CD4-positive, alpha-beta T cell treated with Interleukin-17A for 1 hour (primary cell): ENCODE data around the gene MCU.
"Not testable (repeated sequence)": the region's sequence is repeated elsewhere in the genome, so short reads cannot be mapped to it uniquely, and the experiment has no call there.

Source experiments
- DNase-seq: peaks from one replicate; pipeline ENCODE4 v3.0.0-alpha.2; 2020

MCU gene

DNA sequence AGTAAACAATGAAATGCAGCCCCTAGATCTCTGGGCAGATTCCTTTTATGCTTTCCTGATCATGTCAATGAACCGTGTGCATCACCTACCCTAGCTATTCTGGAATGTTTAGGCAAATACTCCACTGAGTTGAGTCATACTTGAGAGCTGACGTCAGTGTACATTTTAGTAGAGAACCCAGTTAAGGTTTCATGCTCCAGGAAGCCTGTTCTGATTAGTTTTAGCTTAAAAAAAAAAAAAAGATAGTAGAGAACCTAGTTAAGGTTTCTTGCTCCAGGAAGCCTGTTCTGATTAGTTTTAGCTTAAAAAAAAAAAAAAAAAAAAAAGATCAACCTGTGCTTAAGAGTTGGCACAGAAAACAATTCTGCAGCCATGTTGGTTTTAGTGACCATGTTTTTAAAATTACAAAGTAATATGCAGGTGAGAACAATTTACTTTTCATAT, 3.7 kb upstream of the MCU start:
- DNase-seq, result no peak

- DNase-seq, result no peak
Observed at GRCh38 chr10:72689660-72690059, 2.3 kb upstream of the MCU start.

GRCh38 chr10:72690071-72690755, 1.7 kb upstream of the MCU start:
- no peak for DNase-seq

- DNase-seq, result no peak
Observed at GRCh38 chr10:72691470-72691862, 477 bp upstream of the MCU start.

GRCh38 chr10:72692744-72692993, 726 bp downstream of the MCU start:
- DNase-seq, result no peak

- DNase-seq, result peak; percentile 41
Observed at GRCh38 chr10:72692994-72693781, 1.2 kb downstream of the MCU start.

DNA sequence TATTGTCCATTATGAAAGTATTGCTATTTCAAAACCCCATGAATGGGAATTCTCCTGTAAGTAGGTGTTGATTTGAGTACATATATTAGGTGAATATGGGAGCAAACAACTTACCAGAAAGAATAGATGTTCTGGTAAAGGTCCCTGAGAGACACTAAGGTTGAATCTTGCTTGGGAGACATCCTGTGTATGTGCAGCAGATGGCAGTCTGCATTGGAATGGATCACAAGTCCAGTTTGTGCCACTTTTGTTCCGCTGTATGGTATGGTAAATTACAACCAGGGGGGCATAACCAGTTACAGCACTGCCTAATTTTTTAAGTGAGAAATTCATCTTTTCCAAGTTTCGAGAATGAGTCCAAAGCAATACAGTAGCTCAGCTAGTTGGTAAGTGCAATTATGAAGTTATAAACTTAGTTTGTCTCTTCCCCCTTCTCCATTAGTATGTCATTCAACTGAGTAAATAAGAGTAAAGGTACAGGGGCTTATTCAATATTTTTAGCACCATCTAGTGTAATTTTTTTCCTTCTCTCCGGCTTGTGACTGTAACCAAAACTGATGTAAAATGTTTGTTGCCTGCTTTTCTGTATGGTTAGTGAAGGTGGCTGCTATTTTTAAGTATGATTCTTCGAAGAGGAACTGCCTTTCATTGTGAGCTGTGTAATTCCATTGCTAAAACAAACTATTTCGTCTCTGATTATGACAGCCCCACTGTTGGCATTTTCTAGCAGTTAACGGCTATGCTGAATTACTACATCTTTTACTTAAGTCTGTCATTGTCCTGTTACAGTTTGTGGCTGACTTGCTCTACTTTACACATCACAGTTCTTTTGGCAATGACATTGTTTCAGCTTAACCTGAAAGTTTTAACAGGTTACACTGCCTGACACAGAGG, 2.8 kb downstream of the MCU start:
- DNase-seq, result peak; percentile 9

DNA sequence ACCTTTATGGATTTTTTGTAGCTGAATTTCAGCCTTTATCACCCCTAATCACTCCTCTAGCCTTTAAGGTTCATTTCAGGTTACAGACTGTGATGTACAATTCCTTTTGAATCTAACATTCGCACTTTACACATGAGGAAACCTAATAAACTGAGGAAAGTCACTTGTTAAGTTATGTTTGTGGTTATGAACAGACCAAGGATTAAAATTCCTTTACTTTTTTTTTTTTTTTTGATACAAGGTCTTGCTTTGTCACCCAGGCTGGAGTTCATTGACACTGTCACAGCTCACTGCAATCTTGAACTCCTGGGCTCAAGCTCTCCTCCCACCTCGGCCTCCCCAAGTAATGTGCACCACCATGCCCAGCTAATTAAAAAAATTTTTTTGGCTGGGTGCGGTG, 3.6 kb downstream of the MCU start:
- DNase-seq, result no peak

DNA sequence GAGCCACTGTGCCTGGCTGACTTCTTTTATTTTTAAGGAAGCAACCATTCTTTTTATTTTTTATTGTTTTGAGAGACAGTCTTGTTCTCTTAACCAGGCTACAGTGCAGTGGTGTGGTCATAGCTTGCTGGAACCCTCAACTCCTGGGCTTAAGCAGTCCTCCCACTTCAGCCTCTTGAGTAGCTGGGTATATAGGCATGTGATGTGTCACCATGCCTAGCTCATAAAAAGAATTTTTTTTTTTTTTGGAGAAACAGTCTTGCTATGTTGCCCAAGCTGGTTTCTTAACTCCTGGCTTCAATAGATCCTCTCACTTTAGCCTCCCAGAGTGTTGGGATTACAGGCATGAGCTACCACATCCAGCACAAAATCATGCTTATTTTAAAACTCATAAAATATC, 5.8 kb downstream of the MCU start:
- DNase-seq, result no peak

DNA sequence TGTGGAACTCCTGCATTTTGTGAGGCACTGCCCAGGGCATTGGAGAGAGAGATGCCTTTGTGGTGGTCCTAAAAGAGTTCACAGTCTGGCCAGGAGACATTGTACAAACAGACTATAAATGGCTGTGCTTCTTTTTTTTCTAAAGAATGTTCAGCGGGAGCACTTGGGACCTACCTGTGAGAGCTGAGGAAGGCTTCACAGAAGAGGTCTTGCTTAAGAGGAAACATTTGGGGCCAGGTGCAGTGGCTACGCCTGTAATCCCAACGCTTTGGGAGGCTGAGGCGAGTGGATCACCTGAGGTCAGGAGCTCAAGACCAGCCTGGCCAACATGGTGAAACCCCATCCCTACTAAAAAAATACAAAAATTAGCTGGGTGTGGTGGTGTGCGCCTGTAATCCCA, 10.5 kb downstream of the MCU start:
- not testable (repeated sequence) for DNase-seq

DNA sequence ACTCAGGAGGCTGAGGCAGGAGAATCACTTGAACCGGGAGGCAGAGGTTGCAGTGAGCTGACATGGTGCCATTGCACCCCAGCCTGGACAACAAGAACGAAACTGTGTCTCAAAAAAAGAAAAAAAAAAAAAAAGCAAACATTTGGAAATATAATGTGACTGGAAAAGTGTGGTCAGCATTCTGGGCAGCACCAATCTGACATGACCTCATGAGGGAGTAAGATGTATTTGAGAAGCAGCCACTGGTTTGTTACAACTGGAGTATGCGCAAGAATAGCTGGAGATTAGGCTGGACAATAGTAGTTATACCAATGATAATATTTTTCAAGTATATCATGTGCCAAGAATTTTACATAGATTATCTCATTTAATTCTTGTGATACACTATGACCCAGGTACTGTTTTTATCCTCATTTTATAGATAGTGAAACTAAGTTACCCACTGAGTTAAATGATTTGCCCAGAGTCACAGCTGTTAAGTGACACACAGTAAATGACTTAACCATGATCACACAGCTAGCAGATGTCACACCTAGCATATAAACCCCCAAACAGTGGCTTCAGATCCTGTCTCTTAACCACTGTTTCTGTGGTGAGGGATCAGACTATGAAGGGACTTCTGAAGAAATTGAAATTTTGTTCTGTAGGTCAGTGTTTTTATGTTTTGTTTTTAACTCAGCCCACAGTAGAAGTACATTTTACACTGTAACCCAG, 11.1 kb downstream of the MCU start:
- no peak for DNase-seq

GRCh38 chr10:72704117-72704516, 12.2 kb downstream of the MCU start:
- no peak for DNase-seq

DNA sequence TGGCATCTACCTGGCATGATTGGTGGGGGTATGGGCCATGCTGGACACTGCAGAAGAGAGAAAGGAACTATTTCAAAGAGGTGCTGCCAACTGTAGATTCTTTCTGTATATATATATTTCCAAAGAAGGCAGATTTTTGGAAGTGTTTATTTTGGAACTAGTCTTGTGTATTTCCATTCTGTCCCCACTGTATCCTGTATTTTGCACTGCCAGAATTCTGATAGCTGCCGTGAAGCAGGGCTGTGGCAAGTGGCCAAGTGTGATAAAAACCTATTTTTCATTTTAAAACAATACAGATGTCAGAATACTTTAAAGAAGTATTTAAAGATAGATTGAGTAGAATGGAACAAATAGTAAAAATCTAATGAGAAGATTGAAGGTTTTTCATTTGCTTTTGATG, 17.1 kb downstream of the MCU start:
- DNase-seq, result no peak

DNA sequence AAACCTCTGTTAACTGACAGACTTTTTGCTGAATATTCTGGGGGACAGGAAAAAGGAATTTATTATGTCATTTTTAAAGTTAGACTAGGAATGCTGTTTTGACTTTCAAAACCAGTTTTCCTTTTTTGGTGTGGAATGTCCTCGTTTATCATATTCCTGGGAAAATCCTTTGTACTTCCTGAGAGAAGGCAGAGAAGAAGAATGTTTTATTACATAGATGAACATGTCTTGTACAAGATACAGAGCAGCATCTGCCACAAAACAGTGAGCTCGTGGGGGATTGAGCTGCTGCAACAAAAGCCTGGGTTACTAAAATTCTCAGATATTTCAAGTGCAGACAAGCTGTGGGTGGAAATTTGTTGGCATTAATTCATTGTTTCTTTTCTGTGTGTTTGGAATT, 20.2 kb downstream of the MCU start:
- DNase-seq, result no peak

- no peak for DNase-seq
Observed at GRCh38 chr10:72719941-72720592, 28.1 kb downstream of the MCU start.

DNA sequence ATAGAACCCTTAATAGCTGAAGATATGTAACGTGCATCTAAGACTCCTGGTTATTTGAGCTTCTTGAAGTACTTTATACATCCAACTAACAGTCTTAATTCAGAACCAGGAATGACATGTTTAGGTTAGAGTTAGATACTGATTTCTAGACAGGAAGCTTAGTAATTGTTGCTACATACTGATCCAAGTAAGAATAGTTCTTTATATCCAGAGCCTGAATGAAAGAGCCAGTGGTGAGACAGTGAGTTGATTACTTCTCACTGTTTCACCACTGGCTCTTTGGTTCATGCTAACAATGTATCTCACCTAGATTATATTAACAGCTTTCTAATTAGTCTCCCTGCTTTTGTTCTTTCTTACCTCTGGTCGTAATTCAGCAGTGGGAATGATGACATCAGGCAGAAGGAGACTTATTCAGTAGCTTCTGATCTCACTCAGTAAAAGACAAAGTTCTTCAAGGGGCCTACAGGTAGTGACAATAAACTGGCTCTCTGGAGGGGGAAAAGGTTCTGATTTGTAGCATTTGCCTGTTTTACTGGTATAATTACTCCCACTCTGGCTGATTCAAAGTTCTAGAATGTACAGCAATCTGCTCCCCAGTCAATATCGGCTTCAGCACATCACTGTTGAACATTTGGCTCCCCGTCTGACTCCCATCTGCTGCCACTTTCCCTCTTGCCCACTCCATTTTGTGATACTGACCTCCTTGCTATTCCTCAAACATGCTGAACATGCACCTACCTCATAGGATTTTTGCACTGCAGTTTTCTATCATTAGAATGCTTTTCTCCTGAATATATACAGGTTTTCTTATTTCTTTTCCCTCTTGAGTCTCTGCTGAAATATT, 29.1 kb downstream of the MCU start:
- no peak for DNase-seq

DNA sequence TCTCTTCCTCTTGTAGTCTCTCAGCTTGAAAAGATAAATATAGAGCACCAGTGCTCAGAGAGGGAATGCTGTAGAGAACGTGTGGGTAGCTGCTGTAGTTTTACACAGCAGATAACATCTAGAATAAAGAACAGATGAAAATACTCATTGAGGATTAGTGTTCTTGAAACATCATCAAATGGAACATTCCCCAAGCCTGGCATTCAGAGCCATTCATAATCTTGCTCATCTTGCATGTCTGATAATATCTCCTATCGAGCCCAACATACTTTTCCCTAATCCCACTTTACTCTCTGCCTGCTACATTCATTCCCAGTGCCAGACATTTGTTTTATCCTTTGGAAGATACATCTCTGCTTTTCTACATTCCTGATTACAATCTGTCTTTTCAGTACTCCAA, 35.2 kb downstream of the MCU start:
- DNase-seq, result no peak

DNA sequence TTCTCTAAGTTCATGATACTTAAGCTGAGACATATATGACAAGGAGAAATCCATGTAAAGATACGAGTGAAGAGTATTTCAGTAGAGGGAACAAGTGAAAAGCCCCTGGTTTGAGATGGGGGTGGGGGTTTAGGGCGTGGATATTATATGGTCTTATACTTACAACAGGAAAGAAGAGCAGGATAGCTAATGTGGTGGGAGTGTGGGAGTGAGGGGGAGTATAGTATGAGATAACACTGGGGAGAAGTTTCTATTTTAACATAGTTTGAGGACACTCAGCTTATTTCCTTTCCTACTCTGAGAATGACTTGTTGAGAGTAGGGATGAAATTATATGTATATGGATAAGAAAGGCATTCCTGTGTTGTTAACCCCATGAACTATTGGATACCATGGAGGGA, 36.5 kb downstream of the MCU start:
- DNase-seq, result no peak

- no peak for DNase-seq
Observed at GRCh38 chr10:72729528-72729927, 37.6 kb downstream of the MCU start.

DNA sequence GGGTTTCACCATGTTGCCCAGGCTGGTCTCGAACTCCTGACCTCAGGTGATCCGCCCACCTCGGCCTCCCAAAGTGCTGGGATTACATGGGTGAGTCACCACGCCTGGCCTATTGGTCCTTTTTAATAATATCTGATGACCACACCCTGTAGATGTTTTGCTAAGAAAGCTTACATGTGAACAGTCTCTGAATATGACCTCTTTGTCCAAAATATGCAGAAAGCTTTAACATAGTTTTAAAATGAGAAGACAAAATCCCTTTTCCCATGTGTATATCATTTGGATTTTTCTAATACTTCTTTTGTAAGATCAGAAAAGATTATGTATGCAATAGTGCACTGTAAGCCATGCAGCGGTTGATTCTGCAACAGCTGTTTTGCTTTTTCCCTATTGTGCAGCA, 38.5 kb downstream of the MCU start:
- no peak for DNase-seq

- no peak for DNase-seq
Observed at GRCh38 chr10:72731916-72732419, 40.0 kb downstream of the MCU start.

DNA sequence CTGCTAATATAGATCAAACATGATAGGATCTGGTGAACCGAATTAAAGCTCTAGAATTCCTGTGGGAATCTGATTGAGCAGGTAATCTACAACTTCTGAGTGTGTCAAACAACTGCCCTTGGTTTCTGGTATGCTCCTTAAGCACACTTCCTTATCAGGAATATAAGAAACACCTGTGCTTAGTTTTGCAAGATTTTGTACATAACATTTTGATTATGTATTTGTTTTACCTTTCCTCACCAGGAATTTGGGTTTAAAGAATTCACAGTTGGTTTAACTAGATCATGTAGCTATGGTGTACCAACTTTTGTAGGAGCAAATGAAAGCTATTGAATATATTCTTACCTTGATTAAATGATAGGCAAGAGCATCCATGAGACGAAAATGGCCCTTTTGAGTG, 40.6 kb downstream of the MCU start:
- no peak for DNase-seq
